H9 (cell line): Measurements from ENCODE around the gene PEX14. TPM values are rescaled to one million over a fixed set of nuclear protein-coding genes. Genes with fewer than 3 reads are reported as not detected.

Experiments used
- DNase-seq: peaks from one replicate; pipeline ENCODE4 v3.0.0-alpha.2; 2017
- H2AFZ ChIP-seq: one replicate; pipeline ENCODE4 v1.6.1; 2013; ENCODE audit warnings: mild to moderate bottlenecking, low read length, control low read depth, moderate library complexity
- H2AK5ac ChIP-seq: 2 replicates; pipeline ENCODE4 v1.6.1; 2013; ENCODE audit warnings: low read length, control low read depth, mixed read lengths; ENCODE audit not compliant: insufficient read length
- H2BK120ac ChIP-seq: one replicate; pipeline ENCODE4 v1.6.1; 2013; ENCODE audit warnings: low read depth, mild to moderate bottlenecking, low read length, control low read depth, inconsistent platforms; ENCODE audit not compliant: poor library complexity, severe bottlenecking
- H2BK12ac ChIP-seq: 2 replicates; pipeline ENCODE4 v1.6.1; 2013; ENCODE audit warnings: low read length, control low read depth, mixed read lengths, low read depth; ENCODE audit not compliant: insufficient read length
- H2BK15ac ChIP-seq: 2 replicates; pipeline ENCODE4 v1.6.1; 2013; ENCODE audit warnings: low read depth, low read length, control low read depth
- H2BK20ac ChIP-seq: one replicate; pipeline ENCODE4 v1.6.1; 2013; ENCODE audit warnings: low read depth, mild to moderate bottlenecking, low read length, control low read depth, inconsistent platforms; ENCODE audit not compliant: poor library complexity, severe bottlenecking
- H2BK5ac ChIP-seq: 2 replicates; pipeline ENCODE4 v1.6.1; 2013; ENCODE audit warnings: low read length, control low read depth, mixed read lengths; ENCODE audit not compliant: insufficient read length
- H3K14ac ChIP-seq: 2 replicates; pipeline ENCODE4 v1.6.1; 2013; ENCODE audit warnings: low read length, control low read depth; ENCODE audit not compliant: insufficient read depth
- H3K18ac ChIP-seq: 2 replicates; pipeline ENCODE4 v1.6.1; 2013; ENCODE audit warnings: low read depth, mild to moderate bottlenecking, mixed read lengths, low read length, control low read depth; ENCODE audit not compliant: insufficient read length
- H3K23ac ChIP-seq: 2 replicates; pipeline ENCODE4 v1.6.1; 2013; ENCODE audit warnings: low read length, control low read depth, mixed read lengths, low read depth; ENCODE audit not compliant: insufficient read length
- H3K23me2 ChIP-seq: 2 replicates; pipeline ENCODE4 v1.6.1; 2013; ENCODE audit warnings: low read depth, mild to moderate bottlenecking, mixed read lengths, low read length, control low read depth; ENCODE audit not compliant: insufficient read length, poor library complexity, severe bottlenecking
- H3K27ac ChIP-seq: 2 replicates; pipeline ENCODE4 v1.5.1; 2013; ENCODE audit warnings: low read length, control low read depth, mixed read lengths, low read depth; ENCODE audit not compliant: insufficient read length
- H3K27me3 ChIP-seq: 2 replicates; pipeline ENCODE4 v1.6.1; 2013; ENCODE audit warnings: low read length, control low read depth, inconsistent platforms; ENCODE audit not compliant: insufficient read depth
- H3K4ac ChIP-seq: 2 replicates; pipeline ENCODE4 v1.6.1; 2013; ENCODE audit warnings: low read depth, mild to moderate bottlenecking, control low read depth, inconsistent platforms, low read length, moderate library complexity
- H3K4me1 ChIP-seq: 2 replicates; pipeline ENCODE4 v1.6.1; 2013; ENCODE audit warnings: low read length, control low read depth, inconsistent platforms; ENCODE audit not compliant: insufficient read depth
- H3K4me2 ChIP-seq: 2 replicates; pipeline ENCODE4 v1.6.1; 2013; ENCODE audit warnings: low read length, control low read depth, mixed read lengths; ENCODE audit not compliant: insufficient read length, insufficient read depth
- H3K56ac ChIP-seq: 2 replicates; pipeline ENCODE4 v1.6.1; 2013; ENCODE audit warnings: low read depth, mild to moderate bottlenecking, mixed read lengths, low read length, control low read depth; ENCODE audit not compliant: insufficient read length
- H3K79me1 ChIP-seq: 2 replicates; pipeline ENCODE4 v1.6.1; 2013; ENCODE audit warnings: low read depth, mild to moderate bottlenecking, moderate library complexity, low read length, control low read depth, inconsistent platforms; ENCODE audit not compliant: insufficient read depth, poor library complexity, severe bottlenecking
- H3K79me2 ChIP-seq: 2 replicates; pipeline ENCODE4 v1.6.1; 2013; ENCODE audit warnings: low read length, control low read depth, inconsistent platforms; ENCODE audit not compliant: insufficient read depth
- H3K9ac ChIP-seq: 2 replicates; pipeline ENCODE4 v1.6.1; 2013; ENCODE audit warnings: low read length, control low read depth, mixed read lengths; ENCODE audit not compliant: insufficient read length; ENCODE audit errors: extremely low read depth
- H3K9me3 ChIP-seq: one replicate; pipeline ENCODE4 v1.6.1; 2013; ENCODE audit warnings: low read depth, low read length, inconsistent platforms; ENCODE audit not compliant: control insufficient read depth
- H3T11ph ChIP-seq: one replicate; pipeline ENCODE4 v1.6.1; 2013; ENCODE audit warnings: mild to moderate bottlenecking, low read length, control low read depth, inconsistent platforms
- H4K20me1 ChIP-seq: one replicate; pipeline ENCODE4 v1.6.1; 2013; ENCODE audit not compliant: control insufficient read depth, insufficient read length, insufficient read depth
- H4K5ac ChIP-seq: 2 replicates; pipeline ENCODE4 v1.6.1; 2013; ENCODE audit warnings: low read depth, mild to moderate bottlenecking, mixed read lengths, low read length, control low read depth; ENCODE audit not compliant: insufficient read length
- H4K8ac ChIP-seq: replicated peaks from 2 replicates; pipeline ENCODE4 v1.6.1; 2013; ENCODE audit warnings: low read length, control low read depth, mixed read lengths, low read depth; ENCODE audit not compliant: insufficient read length
- H4K91ac ChIP-seq: 2 replicates; pipeline ENCODE4 v1.6.1; 2013; ENCODE audit warnings: low read depth, mild to moderate bottlenecking, moderate library complexity, mixed read lengths, low read length, control low read depth; ENCODE audit not compliant: insufficient read length
- H3K27ac Mint-ChIP-seq, 3 experiments: 2 replicates in 2 of 3; 3 replicates in 1 of 3; pipeline ENCODE4 v1.8.0; 2020 to 2021; ENCODE audit warnings: mixed read lengths in 3 of 3, mild to moderate bottlenecking in 1 of 3, moderate library complexity in 1 of 3
- H3K27me3 Mint-ChIP-seq: 2 replicates; pipeline ENCODE4 v1.8.0; 2021; ENCODE audit warnings: low read depth, mild to moderate bottlenecking, moderate library complexity, mixed read lengths
- H3K36me3 Mint-ChIP-seq, 3 experiments: 2 replicates in 2 of 3; 3 replicates in 1 of 3; pipeline ENCODE4 v1.8.0; 2020 to 2021; ENCODE audit warnings: low read depth in 3 of 3, mixed read lengths in 3 of 3; ENCODE audit not compliant: insufficient read depth in 1 of 3
- H3K4me1 Mint-ChIP-seq, 2 experiments: 2 replicates each; pipeline ENCODE4 v1.8.0; 2020; ENCODE audit warnings: mixed read lengths in 2 of 2
- H3K4me3 Mint-ChIP-seq, 2 experiments: 2 replicates in 1 of 2; 3 replicates in 1 of 2; pipeline ENCODE4 v1.8.0; 2020 to 2021; ENCODE audit warnings: mild to moderate bottlenecking in 2 of 2, mixed read lengths in 2 of 2, moderate library complexity in 1 of 2
- H3K9me3 Mint-ChIP-seq, 2 experiments: 2 replicates in 1 of 2; 3 replicates in 1 of 2; pipeline ENCODE4 v1.8.0; 2020; ENCODE audit warnings: mild to moderate bottlenecking in 2 of 2, mixed read lengths in 2 of 2, moderate library complexity in 1 of 2
- CTCF ChIP-seq: fragments of 200-600 bp; sonication (generic); conservative IDR thresholded peaks from 3 replicates; pipeline ENCODE4 v1.8.0; 2021; ENCODE audit warnings: antibody characterized with exemption, mild to moderate bottlenecking
- WGBS: extraction: QIAGEN DNeasy Blood & Tissue Kit; methylation state at CpG from one replicate; pipeline ENCODE4 v1.1.7; 2013; ENCODE audit warnings: missing lambda C conversion rate, low lambda C conversion rate, mixed read lengths; ENCODE audit not compliant: insufficient read length; ENCODE audit errors: extremely low coverage; 5-methylcytosine and 5-hydroxymethylcytosine counted together
- total RNA-seq: library from RNA; stranded (reverse); gene quantifications from 2 replicates; pipeline ENCODE4 v1.2.1, GENCODE V29; 2021

PEX14 gene
- total RNA-seq, 1 experiment from 2014 or later: 23.9 TPM

- Histone ChIP-seq H4K91ac (no peak overlapping the region), H3K23ac (no peak overlapping the region), H3K9ac (no peak overlapping the region), H3K79me1 (no peaks in the 10 kb centered on the region), H3K18ac (no peak overlapping the region), H4K8ac (no peak overlapping the region), H4K20me1 (no peaks in the 10 kb centered on the region), H3T11ph (no peak overlapping the region), H3K23me2 (no peaks in the 10 kb centered on the region), H3K79me2 (no peaks in the 10 kb centered on the region), H3K14ac (no peak overlapping the region), H3K4me2 (no peak overlapping the region), H2AK5ac (no peak overlapping the region), H3K9me3 (no peaks in the 10 kb centered on the region), H3K4ac (no peak overlapping the region), H2BK15ac (no peak overlapping the region), H2AFZ (no peak overlapping the region), H3K27me3 (no peaks in the 10 kb centered on the region), H3K4me1 (no peaks in the 10 kb centered on the region), H3K56ac (no peak overlapping the region), H2BK12ac (no peak overlapping the region), H2BK20ac (no peak overlapping the region), H4K5ac (no peak overlapping the region), H2BK120ac (no peak overlapping the region), H2BK5ac (no peak overlapping the region), H3K27ac (no peak overlapping the region)
- peaks cover 0 to 4% of the 10 kb centered on the region in 2 experiments; a peak in 1 of 5 replicates for H3K9me3 Mint-ChIP-seq
- no peak for TF ChIP-seq CTCF
- H3K36me3 Mint-ChIP-seq: peaks cover 29 to 61% (median 51%) of the 10 kb centered on the region in 3 experiments
- no peak overlapping the region for H3K4me3 Mint-ChIP-seq
- no peaks in the 10 kb centered on the region for H3K4me1 Mint-ChIP-seq
- H3K27ac Mint-ChIP-seq: peak overlapping the region in 1 of 3 experiments; percentile 35; a peak in 1 of 7 replicates
- no peaks in the 10 kb centered on the region for H3K27me3 Mint-ChIP-seq
- WGBS: no CpG with 5 or more reads among the region's 3 CpGs
- no peak for DNase-seq
Measured at GRCh38 chr1:10459184-10459583, 15.6 kb upstream of the PEX14 start.
